HL-60 (cell line): ENCODE results near the gene MEA1.

Experiments used
- DNase-seq, 2 experiments: peaks; one replicate each; pipeline ENCODE4 v3.0.0-alpha.2; 2010 to 2020; ENCODE audit warnings: low read depth in 1 of 2, low spot score in 1 of 2
- H3K27ac ChIP-seq: fragments of 250-450 bp; sonication (Bioruptor Pico); replicated peaks from 2 replicates; pipeline ENCODE4 v1.5.1; 2020; ENCODE audit warnings: mild to moderate bottlenecking, moderate library complexity
- H3K27me3 ChIP-seq: fragments of 250-450 bp; sonication (Bioruptor Pico); 2 replicates; pipeline ENCODE4 v1.5.1; 2021; ENCODE audit warnings: mild to moderate bottlenecking, moderate library complexity; ENCODE audit not compliant: insufficient read depth, poor library complexity, severe bottlenecking
- H3K4me3 ChIP-seq: replicated peaks from 2 replicates; pipeline ENCODE4 v1.5.1; 2011; ENCODE audit warnings: mild to moderate bottlenecking, control low read depth, low read length; ENCODE audit not compliant: insufficient read depth
- GABPA ChIP-seq: IDR thresholded peaks from 2 replicates; pipeline ENCODE4 v1.6.1; 2012; ENCODE audit warnings: low read depth
- POLR2AphosphoS5 ChIP-seq: IDR thresholded peaks from 2 replicates; pipeline ENCODE4 v1.6.1; 2012; ENCODE audit warnings: low read depth
- SPI1 ChIP-seq: IDR thresholded peaks from 2 replicates; pipeline ENCODE4 v1.6.1; 2012; ENCODE audit warnings: low read depth, mild to moderate bottlenecking, borderline replicate concordance
- TF ChIP-seq, protein P1 (sequence below): IDR thresholded peaks from 2 replicates; pipeline ENCODE4 v1.6.1; 2012; ENCODE audit warnings: low read depth; ENCODE audit not compliant: insufficient replicate concordance
- TF ChIP-seq, protein P2 (sequence below): IDR thresholded peaks from one replicate; pipeline ENCODE4 v1.5.1; 2011; ENCODE audit warnings: low read length, control low read depth, inconsistent platforms; ENCODE audit not compliant: insufficient read depth

The MEA1 gene

DNA sequence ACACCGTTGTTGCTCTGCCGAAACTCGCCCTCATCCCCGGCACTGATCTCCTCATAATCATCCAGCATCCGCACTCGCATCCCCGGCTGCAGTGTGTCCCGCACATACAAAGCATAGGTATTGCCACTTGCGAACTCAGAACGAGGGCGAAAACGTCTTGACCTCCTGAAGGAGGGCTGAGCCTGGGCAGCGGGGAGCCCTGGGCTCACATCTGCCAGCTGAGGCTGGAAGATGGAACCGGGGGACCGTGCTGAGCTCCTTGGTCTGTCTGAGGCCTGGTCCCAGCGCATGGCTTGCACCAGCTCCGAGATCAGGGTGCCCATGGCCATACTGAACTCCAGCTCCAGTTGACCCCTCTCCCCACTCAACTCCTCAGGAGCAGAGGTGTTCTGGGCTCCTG, 37.2 kb upstream of the MEA1 start:
- Histone ChIP-seq H3K27ac (no peak overlapping the region), H3K27me3 (no peaks in the 10 kb centered on the region), H3K4me3 (no peak overlapping the region)
- no peak for TF ChIP-seq SPI1
- TF ChIP-seq, protein P1, sequence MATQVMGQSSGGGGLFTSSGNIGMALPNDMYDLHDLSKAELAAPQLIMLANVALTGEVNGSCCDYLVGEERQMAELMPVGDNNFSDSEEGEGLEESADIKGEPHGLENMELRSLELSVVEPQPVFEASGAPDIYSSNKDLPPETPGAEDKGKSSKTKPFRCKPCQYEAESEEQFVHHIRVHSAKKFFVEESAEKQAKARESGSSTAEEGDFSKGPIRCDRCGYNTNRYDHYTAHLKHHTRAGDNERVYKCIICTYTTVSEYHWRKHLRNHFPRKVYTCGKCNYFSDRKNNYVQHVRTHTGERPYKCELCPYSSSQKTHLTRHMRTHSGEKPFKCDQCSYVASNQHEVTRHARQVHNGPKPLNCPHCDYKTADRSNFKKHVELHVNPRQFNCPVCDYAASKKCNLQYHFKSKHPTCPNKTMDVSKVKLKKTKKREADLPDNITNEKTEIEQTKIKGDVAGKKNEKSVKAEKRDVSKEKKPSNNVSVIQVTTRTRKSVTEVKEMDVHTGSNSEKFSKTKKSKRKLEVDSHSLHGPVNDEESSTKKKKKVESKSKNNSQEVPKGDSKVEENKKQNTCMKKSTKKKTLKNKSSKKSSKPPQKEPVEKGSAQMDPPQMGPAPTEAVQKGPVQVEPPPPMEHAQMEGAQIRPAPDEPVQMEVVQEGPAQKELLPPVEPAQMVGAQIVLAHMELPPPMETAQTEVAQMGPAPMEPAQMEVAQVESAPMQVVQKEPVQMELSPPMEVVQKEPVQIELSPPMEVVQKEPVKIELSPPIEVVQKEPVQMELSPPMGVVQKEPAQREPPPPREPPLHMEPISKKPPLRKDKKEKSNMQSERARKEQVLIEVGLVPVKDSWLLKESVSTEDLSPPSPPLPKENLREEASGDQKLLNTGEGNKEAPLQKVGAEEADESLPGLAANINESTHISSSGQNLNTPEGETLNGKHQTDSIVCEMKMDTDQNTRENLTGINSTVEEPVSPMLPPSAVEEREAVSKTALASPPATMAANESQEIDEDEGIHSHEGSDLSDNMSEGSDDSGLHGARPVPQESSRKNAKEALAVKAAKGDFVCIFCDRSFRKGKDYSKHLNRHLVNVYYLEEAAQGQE, result no peak
- TF ChIP-seq GABPA, result no peak
- TF ChIP-seq POLR2AphosphoS5, result no peak
- TF ChIP-seq, protein P2, sequence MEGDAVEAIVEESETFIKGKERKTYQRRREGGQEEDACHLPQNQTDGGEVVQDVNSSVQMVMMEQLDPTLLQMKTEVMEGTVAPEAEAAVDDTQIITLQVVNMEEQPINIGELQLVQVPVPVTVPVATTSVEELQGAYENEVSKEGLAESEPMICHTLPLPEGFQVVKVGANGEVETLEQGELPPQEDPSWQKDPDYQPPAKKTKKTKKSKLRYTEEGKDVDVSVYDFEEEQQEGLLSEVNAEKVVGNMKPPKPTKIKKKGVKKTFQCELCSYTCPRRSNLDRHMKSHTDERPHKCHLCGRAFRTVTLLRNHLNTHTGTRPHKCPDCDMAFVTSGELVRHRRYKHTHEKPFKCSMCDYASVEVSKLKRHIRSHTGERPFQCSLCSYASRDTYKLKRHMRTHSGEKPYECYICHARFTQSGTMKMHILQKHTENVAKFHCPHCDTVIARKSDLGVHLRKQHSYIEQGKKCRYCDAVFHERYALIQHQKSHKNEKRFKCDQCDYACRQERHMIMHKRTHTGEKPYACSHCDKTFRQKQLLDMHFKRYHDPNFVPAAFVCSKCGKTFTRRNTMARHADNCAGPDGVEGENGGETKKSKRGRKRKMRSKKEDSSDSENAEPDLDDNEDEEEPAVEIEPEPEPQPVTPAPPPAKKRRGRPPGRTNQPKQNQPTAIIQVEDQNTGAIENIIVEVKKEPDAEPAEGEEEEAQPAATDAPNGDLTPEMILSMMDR, result no peak
- no peak for DNase-seq

DNA sequence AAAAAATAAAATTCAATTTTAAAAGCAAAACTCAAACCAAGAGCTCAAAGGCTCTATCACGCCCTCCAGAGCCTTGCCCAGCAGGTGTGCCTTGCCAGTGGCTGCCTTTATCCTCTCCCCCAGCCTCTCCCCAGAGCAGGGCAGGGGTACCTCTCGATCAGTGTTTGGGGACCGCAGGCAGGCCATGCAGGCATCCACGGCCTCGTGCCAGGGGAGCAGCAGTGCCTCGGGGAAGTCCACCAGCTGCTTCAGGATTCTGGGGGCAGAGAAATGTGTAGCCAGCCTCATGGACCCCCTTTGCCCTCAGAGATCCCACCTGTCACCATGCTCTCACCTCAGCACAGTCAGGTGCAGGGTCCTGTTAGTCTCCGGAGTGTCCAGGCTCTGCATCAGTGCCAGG, 34.3 kb upstream of the MEA1 start:
- DNase-seq, result no peak
- Histone ChIP-seq H3K4me3 (no peak overlapping the region), H3K27me3 (no peaks in the 10 kb centered on the region), H3K27ac (no peak overlapping the region)
- TF ChIP-seq SPI1 (no peak), POLR2AphosphoS5 (no peak), GABPA (no peak)
- TF ChIP-seq, protein P1, result no peak

DNA sequence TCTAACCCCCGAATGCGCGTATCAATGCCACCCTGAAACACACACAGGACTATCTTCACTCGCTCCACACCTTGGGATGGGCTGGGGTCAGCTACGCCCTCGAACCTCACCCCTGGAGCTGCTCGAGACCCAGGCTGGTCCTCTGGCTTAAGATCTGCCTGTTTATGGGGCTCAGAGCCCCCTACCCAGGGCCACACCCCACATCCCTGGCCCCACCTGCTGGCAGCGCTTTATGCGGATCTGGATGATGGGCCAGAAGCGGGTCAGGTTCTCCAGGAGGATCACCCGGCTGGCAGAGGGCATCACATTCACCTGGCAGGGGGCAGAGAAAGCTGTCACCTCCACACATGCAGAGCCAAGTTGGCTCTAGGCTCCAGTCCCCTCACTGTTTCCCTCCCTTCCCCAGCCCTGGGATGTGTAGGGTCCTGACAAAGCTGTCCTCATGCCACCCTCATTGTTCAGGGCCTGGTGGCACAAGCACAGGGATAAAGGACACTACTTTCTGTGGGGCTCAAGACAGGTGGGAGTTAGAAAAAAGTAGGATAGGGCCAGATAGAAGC, 31.7 kb upstream of the MEA1 start:
- no peak for DNase-seq
- no peak for TF ChIP-seq SPI1
- TF ChIP-seq, protein P2, result no peak
- TF ChIP-seq, protein P1, result no peak
- no peak for TF ChIP-seq GABPA
- no peak for TF ChIP-seq POLR2AphosphoS5
- Histone ChIP-seq H3K4me3 (no peak overlapping the region), H3K27ac (no peak overlapping the region), H3K27me3 (no peaks in the 10 kb centered on the region)
